GM18505 (cell line): ENCODE data around the gene MICAL2.

Experiments
- ATAC-seq: cut with Tn5 transposase; IDR thresholded peaks from one replicate; pipeline ENCODE4 v1.9.1; 2021; ENCODE audit not compliant: unreplicated experiment
- POLR2A ChIP-seq: IDR thresholded peaks from 4 replicates; pipeline ENCODE4 v1.6.1; 2011; ENCODE audit warnings: borderline replicate concordance; ENCODE audit not compliant: insufficient read depth, insufficient read length; ENCODE audit errors: extremely low read depth

MICAL2 gene

GRCh38 chr11:12306830-12307229 is 196.4 kb downstream of the MICAL2 start:
- ATAC-seq, result no peak
- TF ChIP-seq POLR2A, result no peak

- no peak for TF ChIP-seq POLR2A
- ATAC-seq, result no peak
These were observed 201.7 kb downstream of the MICAL2 start for GRCh38 chr11:12312132-12312531.
